WERI-Rb-1 (cell line): ENCODE results near the gene PHYH.
"Not testable (repeated sequence)": the region's sequence is repeated elsewhere in the genome, so short reads cannot be mapped to it uniquely, and the experiment has no call there.

Experiments used
- DNase-seq: peaks from one replicate; pipeline ENCODE4 v3.0.0-alpha.2; 2020
- H3K27ac ChIP-seq: fragments of 250-450 bp; sonication (Bioruptor Pico); 2 replicates; pipeline ENCODE4 v1.5.1; 2020; ENCODE audit warnings: mild to moderate bottlenecking, moderate library complexity
- H3K27me3 ChIP-seq: fragments of 250-450 bp; sonication (Bioruptor Pico); 2 replicates; pipeline ENCODE4 v1.5.1; 2021; ENCODE audit warnings: mild to moderate bottlenecking, low read depth, moderate library complexity; ENCODE audit not compliant: insufficient read depth, severe bottlenecking
- H3K36me3 ChIP-seq: fragments of 250-450 bp; sonication (Bioruptor Pico); 2 replicates; pipeline ENCODE4 v1.5.1; 2020; ENCODE audit warnings: mild to moderate bottlenecking, moderate library complexity
- H3K4me3 ChIP-seq: 2 replicates; pipeline ENCODE4 v1.5.1; 2011; ENCODE audit warnings: low read depth, mild to moderate bottlenecking, control low read depth, low read length
- H3K9me3 ChIP-seq: fragments of 250-450 bp; sonication (Bioruptor Pico); 2 replicates; pipeline ENCODE4 v1.5.1; 2021; ENCODE audit warnings: mild to moderate bottlenecking, moderate library complexity; ENCODE audit not compliant: severe bottlenecking
- TF ChIP-seq, protein P1 (sequence below): IDR thresholded peaks from 2 replicates; pipeline ENCODE4 v1.5.1; 2011; ENCODE audit warnings: low read depth, mild to moderate bottlenecking, control low read depth, inconsistent platforms, low read length

PHYH gene

DNA sequence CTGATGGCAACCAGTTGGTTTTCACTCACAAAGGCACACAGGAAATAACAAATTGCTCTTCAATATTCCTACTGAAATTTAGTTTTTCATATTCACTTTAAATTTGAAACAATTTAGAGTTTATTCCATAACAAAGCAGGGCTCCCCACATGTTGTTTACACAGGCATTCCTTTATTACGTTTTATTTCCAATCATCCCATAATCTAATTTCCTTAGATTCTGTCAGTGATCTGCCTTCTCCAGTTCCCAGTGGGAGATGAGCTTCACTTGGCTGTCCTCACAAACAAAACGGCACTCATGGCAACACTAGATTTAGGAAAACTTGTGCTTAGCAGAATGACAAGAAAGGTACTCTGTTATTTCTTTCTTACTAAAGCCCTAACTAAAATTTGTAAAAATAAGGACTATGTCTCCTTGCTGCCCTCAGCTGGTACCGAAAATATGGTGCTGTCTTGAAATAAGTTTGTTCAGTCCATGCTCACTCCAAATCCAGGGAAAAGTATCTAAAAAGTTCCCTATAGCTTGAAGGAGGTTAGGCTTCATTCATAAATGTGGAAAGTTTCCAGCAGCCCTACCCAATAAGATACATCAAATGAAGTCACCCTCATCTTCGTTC lies 23.0 kb downstream of the PHYH start:
- Histone ChIP-seq H3K36me3 (no peaks in the 10 kb centered on the region), H3K4me3 (no peak overlapping the region), H3K27me3 (no peaks in the 10 kb centered on the region), H3K9me3 (no peaks in the 10 kb centered on the region), H3K27ac (no peak overlapping the region)
- DNase-seq: no peak
- TF ChIP-seq, protein P1, sequence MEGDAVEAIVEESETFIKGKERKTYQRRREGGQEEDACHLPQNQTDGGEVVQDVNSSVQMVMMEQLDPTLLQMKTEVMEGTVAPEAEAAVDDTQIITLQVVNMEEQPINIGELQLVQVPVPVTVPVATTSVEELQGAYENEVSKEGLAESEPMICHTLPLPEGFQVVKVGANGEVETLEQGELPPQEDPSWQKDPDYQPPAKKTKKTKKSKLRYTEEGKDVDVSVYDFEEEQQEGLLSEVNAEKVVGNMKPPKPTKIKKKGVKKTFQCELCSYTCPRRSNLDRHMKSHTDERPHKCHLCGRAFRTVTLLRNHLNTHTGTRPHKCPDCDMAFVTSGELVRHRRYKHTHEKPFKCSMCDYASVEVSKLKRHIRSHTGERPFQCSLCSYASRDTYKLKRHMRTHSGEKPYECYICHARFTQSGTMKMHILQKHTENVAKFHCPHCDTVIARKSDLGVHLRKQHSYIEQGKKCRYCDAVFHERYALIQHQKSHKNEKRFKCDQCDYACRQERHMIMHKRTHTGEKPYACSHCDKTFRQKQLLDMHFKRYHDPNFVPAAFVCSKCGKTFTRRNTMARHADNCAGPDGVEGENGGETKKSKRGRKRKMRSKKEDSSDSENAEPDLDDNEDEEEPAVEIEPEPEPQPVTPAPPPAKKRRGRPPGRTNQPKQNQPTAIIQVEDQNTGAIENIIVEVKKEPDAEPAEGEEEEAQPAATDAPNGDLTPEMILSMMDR: no peak

DNA sequence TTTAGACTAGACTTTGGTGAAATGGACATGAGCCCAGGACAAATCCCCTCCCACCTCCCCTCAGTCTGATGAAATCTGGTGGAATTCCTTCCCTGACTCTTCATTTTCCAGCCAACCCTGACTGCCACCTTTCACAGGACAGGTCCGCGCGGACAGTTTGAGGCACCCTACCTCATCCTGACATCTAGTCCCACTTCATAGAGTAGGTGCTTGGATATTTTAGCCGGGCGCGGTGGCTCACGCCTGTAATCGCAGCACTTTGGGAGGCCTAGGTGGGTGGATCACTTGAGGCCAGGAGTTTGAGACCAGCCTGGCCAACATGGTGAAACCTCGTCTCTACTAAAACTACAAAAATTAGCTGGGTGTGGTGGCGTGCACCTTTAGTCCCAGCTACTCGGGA lies 23.7 kb downstream of the PHYH start:
- H3K27ac ChIP-seq, DNase-seq, H3K27me3 ChIP-seq: not testable (repeated sequence)

DNA sequence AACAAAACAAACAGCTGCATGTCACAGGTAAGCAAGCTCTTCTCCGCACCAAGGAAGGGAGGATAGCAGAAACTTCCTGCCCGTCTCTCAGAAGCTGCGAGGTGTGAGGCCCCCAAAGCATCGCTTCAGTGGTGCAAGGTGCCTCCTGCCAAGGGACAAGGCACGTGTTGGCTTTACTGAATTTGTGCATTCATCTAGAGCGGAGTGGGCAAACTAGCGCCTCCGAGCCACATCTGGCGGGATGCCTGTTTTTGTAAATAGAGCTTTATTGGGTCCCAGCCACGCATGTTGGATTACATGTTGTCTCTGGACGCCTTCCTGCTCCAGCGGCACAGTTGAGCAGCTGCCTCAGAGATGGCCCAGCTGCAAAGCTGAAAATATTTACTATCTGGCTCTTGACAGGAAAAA lies 27.7 kb downstream of the PHYH start:
- no peaks in the 10 kb centered on the region for H3K27me3 ChIP-seq
- no peaks in the 10 kb centered on the region for H3K36me3 ChIP-seq
- no peak overlapping the region; the same call in 1 of the 2 replicates for H3K4me3 ChIP-seq
- no peaks in the 10 kb centered on the region for H3K9me3 ChIP-seq
- TF ChIP-seq, protein P1: no peak
- no peak for DNase-seq
- no peak overlapping the region for H3K27ac ChIP-seq

More for the DNA sequence above, 23.7 kb downstream of the PHYH start:
- H3K9me3 ChIP-seq, H3K36me3 ChIP-seq, H3K4me3 ChIP-seq: not testable (repeated sequence)

DNA sequence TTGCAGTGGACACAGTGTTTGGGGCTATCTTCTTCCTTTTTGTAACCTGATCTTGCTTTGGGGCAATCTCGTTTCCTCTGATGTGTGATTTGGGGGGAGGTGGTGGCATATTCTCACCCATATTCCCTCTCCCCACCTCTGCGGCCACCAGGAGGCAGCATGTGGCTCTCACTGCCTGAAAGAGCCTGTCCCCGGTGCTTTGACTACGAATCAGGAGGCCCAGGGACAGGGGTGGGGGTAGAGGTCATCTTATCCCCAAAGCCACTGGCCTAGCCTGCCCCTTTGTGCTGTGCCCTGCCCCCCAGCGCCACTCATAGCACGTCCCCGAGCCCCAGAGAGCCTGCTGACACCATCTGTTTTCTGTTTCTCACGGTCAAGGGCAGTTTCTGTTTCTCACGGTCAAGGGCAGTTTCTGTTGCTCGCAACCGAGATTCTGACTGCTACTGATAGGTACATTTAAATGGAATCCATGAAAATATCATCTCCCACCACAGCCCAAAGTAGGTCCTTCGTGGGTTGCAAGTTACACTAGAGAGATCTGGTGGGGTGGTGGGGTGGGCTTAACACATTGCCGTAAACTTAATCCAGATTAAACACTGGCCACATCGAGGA lies 28.2 kb downstream of the PHYH start:
- no peaks in the 10 kb centered on the region for H3K27me3 ChIP-seq
- H3K36me3 ChIP-seq: no peaks in the 10 kb centered on the region
- no peaks in the 10 kb centered on the region for H3K9me3 ChIP-seq
- H3K4me3 ChIP-seq: no peak overlapping the region; the same call in 1 of the 2 replicates
- TF ChIP-seq, protein P1: peak; percentile 62
- DNase-seq: peak; percentile 66
- no peak overlapping the region for H3K27ac ChIP-seq

DNA sequence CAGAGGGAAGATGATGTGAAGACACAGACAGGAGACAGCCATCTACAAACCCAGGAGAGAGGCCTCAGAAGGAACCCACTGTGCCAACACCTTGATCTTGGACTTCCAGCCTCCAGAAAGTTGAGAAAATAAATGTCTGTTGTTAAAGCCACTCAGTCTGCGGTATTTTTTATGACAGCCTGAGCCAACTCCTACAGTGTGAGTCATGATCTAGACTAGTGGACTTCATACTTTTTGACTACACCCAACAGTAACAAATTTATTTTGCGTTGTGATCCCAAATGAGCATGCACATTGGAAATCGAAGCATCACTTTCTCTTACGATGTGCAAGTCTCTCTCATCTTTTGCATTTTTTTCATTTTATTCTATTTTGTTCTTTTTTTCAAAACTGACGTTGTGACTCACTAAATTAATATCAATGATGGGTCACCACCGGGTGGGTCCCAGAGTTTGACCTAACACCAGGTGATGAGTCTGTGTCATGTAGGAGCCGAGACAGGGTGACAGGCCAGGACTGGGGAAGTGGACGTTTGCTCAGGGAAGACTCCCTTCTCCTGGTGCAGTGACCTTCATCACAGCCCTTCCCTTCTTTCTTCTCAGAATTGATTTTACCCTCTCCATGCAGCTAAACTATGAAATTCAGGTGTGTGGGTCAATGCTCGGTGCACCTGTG lies 28.9 kb downstream of the PHYH start:
- Histone ChIP-seq H3K9me3 (no peaks in the 10 kb centered on the region), H3K27ac (no peak overlapping the region), H3K27me3 (no peaks in the 10 kb centered on the region), H3K4me3 (no peak overlapping the region), H3K36me3 (no peaks in the 10 kb centered on the region)
- no peak for DNase-seq
- TF ChIP-seq, protein P1: no peak

DNA sequence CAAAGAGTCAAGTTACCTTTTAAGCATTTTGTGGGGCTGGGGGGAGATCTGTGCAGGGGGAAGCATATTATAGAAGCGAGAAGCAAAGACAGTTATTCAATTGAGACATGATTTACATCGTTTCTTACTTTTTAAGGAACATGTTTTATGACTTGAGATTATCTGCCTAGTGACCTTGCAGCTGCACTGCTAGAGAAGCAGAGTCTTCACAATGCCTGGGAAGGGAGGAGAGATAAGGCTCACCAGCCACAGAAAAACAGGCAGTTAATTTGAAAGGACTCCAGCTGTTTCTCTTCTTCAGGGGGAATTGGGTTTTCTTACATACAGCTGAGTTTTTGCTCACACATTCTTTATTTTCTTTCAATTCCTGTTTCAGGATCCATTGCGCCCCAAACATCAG lies 31.0 kb downstream of the PHYH start:
- no peak overlapping the region for H3K27ac ChIP-seq
- no peaks in the 10 kb centered on the region for H3K9me3 ChIP-seq
- H3K36me3 ChIP-seq: no peaks in the 10 kb centered on the region
- DNase-seq: no peak
- TF ChIP-seq, protein P1: no peak
- H3K27me3 ChIP-seq: no peaks in the 10 kb centered on the region
- H3K4me3 ChIP-seq: no peak overlapping the region
